GM10266 (cell line): ENCODE measurements around the gene DNAJC15.

Source experiments
- DNase-seq: peaks from one replicate; pipeline ENCODE4 v3.0.0; 2012; ENCODE audit errors: extremely low spot score
- CTCF ChIP-seq: IDR thresholded peaks from 2 replicates; pipeline ENCODE4 v1.5.1; 2012; ENCODE audit warnings: mild to moderate bottlenecking, low read depth; ENCODE audit not compliant: control insufficient read depth, insufficient read depth; ENCODE audit errors: missing control alignments

Gene DNAJC15

GRCh38 chr13:43133792-43134191, 110.4 kb downstream of the DNAJC15 start:
- no peak for DNase-seq
- TF ChIP-seq CTCF: no peak

DNA sequence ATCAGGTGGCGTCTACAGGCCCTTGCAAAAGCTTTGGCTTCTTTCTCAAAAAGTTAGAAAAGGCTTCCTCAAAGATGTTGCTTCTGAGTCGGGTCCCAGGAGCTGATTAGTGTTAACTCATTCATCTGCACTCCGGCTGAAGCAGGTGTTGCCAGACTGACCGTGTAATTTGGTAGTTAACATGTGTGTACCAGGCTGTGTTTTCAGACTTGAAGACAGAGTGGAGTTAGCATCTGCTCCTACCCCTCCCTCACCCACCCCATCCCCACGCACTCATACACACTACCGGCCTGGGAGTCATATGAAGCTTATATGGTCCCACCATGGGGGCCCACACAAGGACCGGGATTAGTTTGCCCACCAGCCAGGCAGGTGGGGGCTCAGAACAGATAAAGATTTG, 111.5 kb downstream of the DNAJC15 start:
- TF ChIP-seq CTCF: no peak
- DNase-seq: no peak

DNA sequence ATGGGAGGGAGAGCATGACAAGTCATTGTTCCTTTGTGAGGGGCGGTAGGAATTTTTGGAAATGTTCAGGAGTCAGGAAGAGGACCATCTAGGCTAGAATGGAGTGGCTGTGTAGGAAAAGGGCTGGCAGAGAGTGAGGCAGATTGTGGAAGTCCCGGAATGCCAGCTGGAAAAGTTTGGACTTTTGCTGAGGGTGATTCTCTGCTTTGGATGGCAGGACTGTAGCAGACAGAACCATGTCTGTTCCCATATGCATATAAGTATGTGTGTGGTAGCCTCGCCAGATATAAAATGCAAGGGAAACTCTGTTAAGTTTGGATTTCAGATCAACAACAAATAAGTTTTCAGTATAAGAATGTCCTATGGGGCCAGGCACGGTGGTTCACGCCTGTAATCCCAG, 112.1 kb downstream of the DNAJC15 start:
- no peak for DNase-seq
- no peak for TF ChIP-seq CTCF

- DNase-seq: no peak
- TF ChIP-seq CTCF: no peak
Observed at GRCh38 chr13:43136920-43137575, 113.7 kb downstream of the DNAJC15 start.

DNA sequence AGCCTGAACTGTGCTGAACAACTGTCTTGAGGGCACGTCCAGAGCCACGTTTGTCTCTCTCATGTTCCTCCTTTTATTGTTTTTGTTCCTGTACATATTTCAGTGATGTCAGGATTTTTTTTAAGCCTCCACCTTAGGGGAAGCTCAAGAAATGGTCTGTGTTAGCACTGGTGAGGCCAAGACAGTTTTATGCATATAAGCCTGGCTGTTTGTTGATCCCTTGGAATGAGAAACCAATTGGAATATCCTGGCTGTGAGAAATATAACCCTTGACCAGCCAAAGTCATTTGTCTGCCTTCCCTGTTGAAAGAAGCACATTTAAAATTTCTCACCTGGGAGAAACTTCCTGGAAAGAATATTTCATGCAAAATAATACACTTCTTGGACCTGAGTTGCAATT, 115.8 kb downstream of the DNAJC15 start:
- TF ChIP-seq CTCF: no peak
- DNase-seq: no peak

DNA sequence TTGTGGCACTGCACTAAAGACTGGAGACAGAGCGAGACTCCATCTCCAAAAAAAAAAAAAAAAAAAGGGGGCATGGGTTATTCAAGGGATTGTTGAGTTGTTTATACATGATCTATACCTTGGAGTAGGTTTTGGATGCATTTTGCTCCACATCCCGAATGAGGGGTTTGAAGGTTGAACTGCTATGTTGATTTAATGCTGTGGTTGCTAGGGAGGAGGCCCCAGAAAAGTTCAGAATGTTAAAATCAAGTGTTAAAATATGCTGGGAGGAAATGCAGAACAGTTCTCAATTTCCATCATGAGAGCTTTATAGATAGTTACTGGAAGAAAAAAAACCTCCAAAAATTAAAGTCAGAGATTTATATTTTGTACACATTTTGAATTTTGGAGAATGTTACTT, 116.5 kb downstream of the DNAJC15 start:
- TF ChIP-seq CTCF: no peak
- no peak for DNase-seq

DNA sequence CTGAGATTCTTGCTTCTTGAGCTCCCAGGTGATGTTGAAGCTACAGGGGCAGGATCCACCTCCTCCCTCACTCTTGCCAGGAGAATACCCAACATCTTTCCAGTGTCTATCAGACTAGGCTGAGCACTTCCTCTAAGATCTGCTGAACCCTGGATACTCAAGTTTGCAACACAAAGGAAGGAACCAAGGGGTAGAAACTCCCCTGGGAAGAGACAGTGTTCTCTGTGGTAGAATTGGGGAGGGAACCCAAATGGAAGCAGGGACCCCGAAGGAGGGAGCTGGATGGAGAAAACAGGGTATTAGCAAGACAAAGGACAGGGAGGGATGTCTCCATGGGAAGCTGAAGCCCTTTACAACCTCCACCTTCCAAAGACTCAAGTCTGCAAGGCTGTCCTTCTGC, 117.6 kb downstream of the DNAJC15 start:
- TF ChIP-seq CTCF: no peak

More for the DNA sequence above, 117.6 kb downstream of the DNAJC15 start:
- no peak for DNase-seq
